Measurements from ENCODE around the gene MXRA5. TPM values are rescaled to one million over a fixed set of nuclear protein-coding genes. Genes with fewer than 3 reads are reported as not detected.

The MXRA5 gene
- total and polyA plus RNA-seq, 11 donors, result 0.08 to 68.0 (median 3.1) TPM

- no peak for TF ChIP-seq POLR2A (IDR thresholded peaks at IDR 0.05)
- TF ChIP-seq CTCF (IDR thresholded peaks at IDR 0.05), result no peak
- no peaks in the 10 kb centered on the region for H3K9me3 ChIP-seq
- ATAC-seq (no peak), DNase-seq (no peak)
- no peak overlapping the region for H3K4me3 ChIP-seq
- 35 to 55% (median 48%) methylated on average over 1 of the region's 1 CpG for WGBS, 4 donors
- H3K27me3 ChIP-seq, result peaks cover 0 to 16% (median under 1%) of the 10 kb centered on the region in 9 donors
- intact Hi-C loops (cut with DNase I), result loop anchor here in 3 of 10 donors (10.0 kb wide), 2 partner anchors 105 to 205 kb away; no protein-coding TSS in a partner anchor
- H3K27ac ChIP-seq, result no peak overlapping the region
- peaks cover 0 to 5% (median 0%) of the 10 kb centered on the region in 9 donors for H3K36me3 ChIP-seq
- peaks cover 0 to 10% (median 0%) of the 10 kb centered on the region in 12 donors for H3K4me1 ChIP-seq
Measured at GRCh38 chrX:3340016-3340415, 6.4 kb downstream of the MXRA5 start.

- intact Hi-C loops (cut with DNase I), result no loop called here
- WGBS, 4 donors, result 58 to 64% (median 63%) methylated on average over 7 of the region's 7 CpGs
- no peak overlapping the region for H3K4me3 ChIP-seq
Measured at GRCh38 chrX:3326681-3327080, 19.8 kb downstream of the MXRA5 start.

GRCh38 chrX:3320471-3321046 is 25.9 kb downstream of the MXRA5 start:
- intact Hi-C loops (cut with DNase I), result no loop called here
- no peak for TF ChIP-seq POLR2A (IDR thresholded peaks at IDR 0.05)
- TF ChIP-seq CTCF (IDR thresholded peaks at IDR 0.05), result no peak
- no peak overlapping the region for H3K4me3 ChIP-seq
- DNase-seq, result no peak
- ATAC-seq, result peak in 2 of 4 donors; percentile 26 to 44
- H3K9me3 ChIP-seq, result peaks cover 0 to 15% (median 0%) of the 10 kb centered on the region in 12 donors
- H3K4me1 ChIP-seq, result no peaks in the 10 kb centered on the region
- WGBS, 4 donors, result 67 to 79% (median 72%) methylated on average over 7 of the region's 7 CpGs
- H3K27ac ChIP-seq, result no peak overlapping the region
- H3K27me3 ChIP-seq, result no peaks in the 10 kb centered on the region
- peaks cover 0 to 38% (median 0%) of the 10 kb centered on the region in 9 donors for H3K36me3 ChIP-seq

More at GRCh38 chrX:3326681-3327080, 19.8 kb downstream of the MXRA5 start:
- no peaks in the 10 kb centered on the region for H3K27me3 ChIP-seq
- peaks cover 0 to 4% (median 0%) of the 10 kb centered on the region in 12 donors for H3K9me3 ChIP-seq
- ATAC-seq (no peak), DNase-seq (no peak)
- H3K36me3 ChIP-seq, result peaks cover 0 to 46% (median 0%) of the 10 kb centered on the region in 9 donors
- H3K27ac ChIP-seq, result no peak overlapping the region
- H3K4me1 ChIP-seq, result no peaks in the 10 kb centered on the region
- TF ChIP-seq CTCF (IDR thresholded peaks at IDR 0.05) (no peak), POLR2A (IDR thresholded peaks at IDR 0.05) (no peak)

GRCh38 chrX:3317191-3317718 is 29.2 kb downstream of the MXRA5 start:
- intact Hi-C loops (cut with DNase I), result no loop called here
- no peaks in the 10 kb centered on the region for H3K4me1 ChIP-seq
- H3K4me3 ChIP-seq, result no peak overlapping the region
- H3K27me3 ChIP-seq, result no peaks in the 10 kb centered on the region
- DNase-seq (no peak), ATAC-seq (no peak)
- WGBS, 4 donors, result 82 to 93% (median 89%) methylated on average over 36 to 47 of the region's 47 CpGs
- no peak overlapping the region for H3K27ac ChIP-seq
- H3K9me3 ChIP-seq, result peaks cover 0 to 15% (median 0%) of the 10 kb centered on the region in 12 donors
- peaks cover 0 to 18% (median 0%) of the 10 kb centered on the region in 9 donors for H3K36me3 ChIP-seq
- no peak for TF ChIP-seq POLR2A (IDR thresholded peaks at IDR 0.05)
- no peak for TF ChIP-seq CTCF (IDR thresholded peaks at IDR 0.05)
